Measurements from ENCODE around the gene COL18A1. TPM values are rescaled to one million over a fixed set of nuclear protein-coding genes. Genes with fewer than 3 reads are reported as not detected.

The COL18A1 gene
- polyA plus RNA-seq, 1 experiment = 25.3 TPM

- ChIA-PET POLR2A (interaction anchor here (0.7 kb wide), 1 partner anchor 9 kb away, joined by 3 read pairs; no protein-coding TSS in a partner anchor), CTCF (no interaction called here)
- H3K27me3 ChIP-seq (ENCODE audit: control insufficient read depth, insufficient read depth, low read length) = no peaks in the 10 kb centered on the region
- no peak overlapping the region for H3K27ac ChIP-seq (ENCODE audit: low read depth, low read length)
- DNase-seq (ENCODE audit: low read depth, low spot score) = no peak
- no peak overlapping the region for H3K4me3 ChIP-seq (ENCODE audit: low read depth, low read length)
- TF ChIP-seq, protein P1, sequence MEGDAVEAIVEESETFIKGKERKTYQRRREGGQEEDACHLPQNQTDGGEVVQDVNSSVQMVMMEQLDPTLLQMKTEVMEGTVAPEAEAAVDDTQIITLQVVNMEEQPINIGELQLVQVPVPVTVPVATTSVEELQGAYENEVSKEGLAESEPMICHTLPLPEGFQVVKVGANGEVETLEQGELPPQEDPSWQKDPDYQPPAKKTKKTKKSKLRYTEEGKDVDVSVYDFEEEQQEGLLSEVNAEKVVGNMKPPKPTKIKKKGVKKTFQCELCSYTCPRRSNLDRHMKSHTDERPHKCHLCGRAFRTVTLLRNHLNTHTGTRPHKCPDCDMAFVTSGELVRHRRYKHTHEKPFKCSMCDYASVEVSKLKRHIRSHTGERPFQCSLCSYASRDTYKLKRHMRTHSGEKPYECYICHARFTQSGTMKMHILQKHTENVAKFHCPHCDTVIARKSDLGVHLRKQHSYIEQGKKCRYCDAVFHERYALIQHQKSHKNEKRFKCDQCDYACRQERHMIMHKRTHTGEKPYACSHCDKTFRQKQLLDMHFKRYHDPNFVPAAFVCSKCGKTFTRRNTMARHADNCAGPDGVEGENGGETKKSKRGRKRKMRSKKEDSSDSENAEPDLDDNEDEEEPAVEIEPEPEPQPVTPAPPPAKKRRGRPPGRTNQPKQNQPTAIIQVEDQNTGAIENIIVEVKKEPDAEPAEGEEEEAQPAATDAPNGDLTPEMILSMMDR (IDR thresholded peaks at IDR 0.05; ENCODE audit: low read depth, low read length) = no peak
- peaks cover 7% of the 10 kb centered on the region; the same call in 1 of the 2 replicates for H3K9me3 ChIP-seq (ENCODE audit: control insufficient read depth, insufficient read depth, low read length)
Observed at GRCh38 chr21:45424854-45425795, 20.2 kb downstream of the COL18A1 start.

GRCh38 chr21:45427331-45428271 lies 22.6 kb downstream of the COL18A1 start:
- no peak overlapping the region for H3K4me3 ChIP-seq (ENCODE audit: low read depth, low read length)
- DNase-seq (ENCODE audit: low read depth, low spot score) = peak; percentile 83
- peaks cover 11% of the 10 kb centered on the region; the same call in 1 of the 2 replicates for H3K9me3 ChIP-seq (ENCODE audit: control insufficient read depth, insufficient read depth, low read length)
- TF ChIP-seq, protein P1 (IDR thresholded peaks at IDR 0.05; ENCODE audit: low read depth, low read length) = no peak
- peak overlapping the region; percentile 82 for H3K27ac ChIP-seq (ENCODE audit: low read depth, low read length)
- H3K27me3 ChIP-seq (ENCODE audit: control insufficient read depth, insufficient read depth, low read length) = no peaks in the 10 kb centered on the region
- ChIA-PET POLR2A (interaction anchor here (0.7 to 1.3 kb wide), 5 partner anchors 9 to 140 kb away, joined by 3 to 4 read pairs (median 3); partner anchors contain the start of gene POFUT2), CTCF (no interaction called here)

DNA sequence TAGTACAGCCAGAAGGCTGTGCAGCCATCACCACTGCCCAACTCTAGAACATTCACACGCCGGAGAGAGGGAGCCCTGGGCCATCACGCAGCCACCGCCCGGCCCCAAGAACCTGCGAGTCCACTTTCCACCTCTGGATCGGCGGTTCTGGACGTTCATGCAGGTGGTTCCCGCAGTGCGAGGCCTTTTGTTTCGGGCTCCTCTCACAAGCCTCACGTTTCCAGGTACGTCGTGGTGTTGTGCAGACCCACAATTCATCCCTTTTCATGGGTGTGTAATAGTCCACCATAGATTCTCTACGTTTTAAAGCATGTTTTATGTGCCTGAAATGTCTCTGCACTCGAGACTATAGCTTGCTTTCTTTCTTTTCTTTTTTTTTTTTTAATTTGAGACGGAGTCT lies 23.6 kb downstream of the COL18A1 start:
- Histone ChIP-seq H3K4me3 (ENCODE audit: low read depth, low read length) (no peak overlapping the region), H3K27ac (ENCODE audit: low read depth, low read length) (peak overlapping the region; percentile 82), H3K27me3 (ENCODE audit: control insufficient read depth, insufficient read depth, low read length) (no peaks in the 10 kb centered on the region), H3K9me3 (ENCODE audit: control insufficient read depth, insufficient read depth, low read length) (peaks cover 11% of the 10 kb centered on the region; the same call in 1 of the 2 replicates)
- DNase-seq (ENCODE audit: low read depth, low spot score) = no peak
- ChIA-PET POLR2A (no interaction called here), CTCF (interaction anchor here (0.7 kb wide), 1 partner anchor 290 kb away, joined by 3 read pairs; no protein-coding TSS in a partner anchor)
- TF ChIP-seq, protein P1 (IDR thresholded peaks at IDR 0.05; ENCODE audit: low read depth, low read length) = no peak

- POLR2A ChIA-PET = no interaction called here
- Histone ChIP-seq H3K4me3 (ENCODE audit: low read depth, low read length) (no peak overlapping the region), H3K27me3 (ENCODE audit: control insufficient read depth, insufficient read depth, low read length) (no peaks in the 10 kb centered on the region), H3K27ac (ENCODE audit: low read depth, low read length) (no peak overlapping the region), H3K9me3 (ENCODE audit: control insufficient read depth, insufficient read depth, low read length) (peaks cover 11% of the 10 kb centered on the region; the same call in 1 of the 2 replicates)
- CTCF ChIA-PET = interaction anchor here (0.7 kb wide), 1 partner anchor 291 kb away, joined by 3 read pairs; no protein-coding TSS in a partner anchor
- DNase-seq (ENCODE audit: low read depth, low spot score) = no peak
- TF ChIP-seq, protein P1 (IDR thresholded peaks at IDR 0.05; ENCODE audit: low read depth, low read length) = no peak
Observed at GRCh38 chr21:45429221-45430175, 24.5 kb downstream of the COL18A1 start.
